GM19043 (cell line): Measurements from ENCODE around the gene ACTG2.

Experiments
- ATAC-seq: cut with Tn5 transposase; IDR thresholded peaks from one replicate; pipeline ENCODE4 v1.9.1; 2021; ENCODE audit warnings: low read depth; ENCODE audit not compliant: unreplicated experiment

The ACTG2 gene

DNA sequence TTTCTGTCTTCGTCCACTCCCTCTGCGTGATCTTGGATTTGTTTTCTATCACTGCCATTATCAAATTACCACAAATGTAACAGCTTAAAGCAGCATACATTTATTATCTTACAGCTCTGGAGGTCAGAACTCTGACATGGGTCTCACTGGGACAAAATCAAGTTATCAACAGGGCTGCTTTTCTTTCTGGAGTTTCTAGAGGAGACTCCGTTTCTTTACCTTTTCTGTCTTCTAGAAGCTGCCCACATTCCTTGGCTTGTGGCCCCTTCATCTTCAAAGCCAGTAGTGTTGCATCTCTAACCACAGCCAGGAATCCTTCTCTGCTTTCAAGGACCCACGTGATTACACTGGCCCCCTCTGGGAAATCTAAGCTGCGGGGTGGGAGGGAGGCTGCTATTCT is 70.0 kb downstream of the ACTG2 start:
- no peak for ATAC-seq

DNA sequence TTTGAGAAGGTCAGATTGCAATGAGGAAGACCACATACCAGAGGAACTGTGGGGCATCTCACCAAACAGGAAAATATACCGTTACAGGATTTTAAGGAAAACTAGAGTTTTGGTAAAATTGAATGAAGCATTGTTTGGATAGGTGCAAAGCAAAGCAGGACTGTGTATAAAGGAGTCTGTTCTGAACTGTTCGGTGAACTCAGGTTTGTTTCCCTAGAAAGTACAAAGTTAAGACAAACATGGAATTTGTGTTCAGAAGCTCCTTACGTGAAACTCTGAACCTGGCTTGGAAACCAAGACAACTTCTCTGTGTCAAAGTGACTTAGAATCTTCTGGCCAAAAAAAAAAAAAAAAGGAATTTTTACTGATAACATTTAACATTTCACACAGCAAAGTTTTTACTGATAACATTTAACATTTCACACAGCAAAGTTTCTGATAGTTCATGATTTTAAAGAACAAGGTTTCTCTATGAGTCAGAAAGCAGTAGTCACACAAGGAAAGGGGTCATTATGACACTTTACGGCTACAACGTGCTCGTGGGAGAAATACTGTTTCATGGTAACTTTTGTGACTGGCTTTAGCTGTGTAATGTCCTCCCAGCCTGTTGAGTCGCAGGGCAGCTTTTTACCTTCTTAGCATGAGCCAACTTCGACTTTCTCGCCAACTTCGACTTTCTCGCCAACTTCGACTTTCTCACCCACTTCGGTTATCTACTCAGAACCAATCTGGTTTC is 70.7 kb downstream of the ACTG2 start:
- no peak for ATAC-seq

DNA sequence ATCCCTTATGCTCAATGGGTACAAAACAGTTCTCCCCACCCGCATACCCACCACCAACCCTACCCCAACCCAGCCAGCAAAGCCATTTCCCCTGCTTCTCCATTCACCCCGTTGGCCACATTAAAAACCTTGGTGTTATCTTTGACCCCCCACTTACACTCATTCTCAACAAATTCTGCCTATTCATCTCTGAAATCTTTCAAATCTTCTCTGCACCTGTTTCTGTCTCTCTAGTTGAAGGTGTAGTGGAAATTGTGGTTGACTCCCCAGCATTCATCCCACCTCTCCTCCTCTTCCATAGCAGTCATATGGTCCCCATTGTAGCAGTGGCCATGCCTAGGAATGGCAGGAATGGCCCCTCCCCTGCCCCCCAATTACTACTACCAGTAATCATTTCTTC is 71.4 kb downstream of the ACTG2 start:
- ATAC-seq = no peak

DNA sequence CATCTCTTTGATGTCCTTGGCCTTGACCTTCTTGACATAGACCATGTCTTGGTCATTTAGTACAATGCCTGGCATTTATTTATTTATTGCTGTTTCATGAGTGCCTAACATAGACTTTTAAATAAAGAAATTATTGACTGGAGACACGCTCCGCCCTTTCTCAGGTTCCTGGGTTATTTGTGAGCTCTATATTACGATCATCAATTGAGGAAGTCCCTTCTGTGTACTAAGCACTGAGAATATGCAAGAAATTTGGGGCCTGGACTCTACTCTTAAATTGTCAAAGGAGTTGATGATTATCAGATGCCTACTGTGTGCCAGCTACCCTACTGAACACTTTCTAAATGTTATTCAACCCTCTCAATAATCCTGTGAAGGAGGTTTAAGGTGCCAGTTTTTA is 72.2 kb downstream of the ACTG2 start:
- ATAC-seq = no peak

DNA sequence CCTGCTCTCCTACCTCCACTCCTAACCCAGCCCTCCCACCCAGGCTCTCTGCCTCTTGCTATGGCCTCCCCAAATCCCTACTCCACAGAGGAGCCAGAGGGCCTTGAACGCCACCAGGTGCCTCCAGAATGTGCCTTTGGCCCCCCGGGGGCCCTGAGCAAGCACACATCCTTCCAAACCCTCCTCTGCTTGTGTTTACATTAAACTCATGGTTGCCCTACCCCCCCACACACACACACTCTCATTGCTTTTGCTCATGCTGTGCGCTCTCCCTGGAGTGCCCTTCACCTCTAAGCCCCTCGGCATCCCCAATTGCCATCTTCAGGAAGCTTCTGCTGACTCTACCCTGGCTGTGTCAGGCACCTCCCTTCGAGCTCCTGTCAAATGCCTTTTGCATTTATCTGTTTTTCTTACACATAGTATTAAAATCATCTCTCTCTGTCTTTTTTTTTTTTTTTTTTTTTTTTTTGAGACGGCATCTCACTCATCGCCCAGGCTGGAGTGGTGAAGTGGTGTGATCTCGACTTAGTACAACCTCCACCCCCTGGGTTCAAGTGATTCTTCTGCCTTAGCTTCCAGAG is 75.6 kb downstream of the ACTG2 start:
- ATAC-seq = no peak

DNA sequence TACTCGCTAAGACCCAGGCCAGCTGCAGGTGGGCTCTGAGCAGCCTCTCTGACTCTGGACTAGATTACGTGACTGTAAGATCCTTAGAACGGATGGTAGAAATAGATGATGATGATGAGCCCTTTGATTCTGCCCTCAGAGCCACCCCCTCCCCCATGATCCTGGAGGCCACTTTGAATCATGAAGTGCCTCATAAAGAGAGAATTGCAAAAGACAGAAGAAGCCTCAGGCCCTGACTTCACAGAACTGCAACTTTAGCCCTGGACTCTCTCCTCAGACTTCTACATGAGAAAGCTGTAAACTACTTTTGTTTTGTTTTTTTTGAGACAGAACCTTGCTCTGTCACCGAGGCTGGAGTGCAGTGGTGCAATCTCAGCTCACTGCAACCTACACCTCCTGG is 76.5 kb downstream of the ACTG2 start:
- ATAC-seq = no peak
